B cell (primary cell): ENCODE data around the gene SCNN1B. TPM values are rescaled to one million over a fixed set of nuclear protein-coding genes. Genes with fewer than 3 reads are reported as not detected.

Experiments used
- ATAC-seq: fragments of 200-7000 bp; cut with Tn5 transposase; one replicate; pipeline ENCODE4 v1.10.0; 2021; ENCODE audit warnings: low read depth, mild to moderate bottlenecking, moderate number of reproducible peaks, moderate library complexity
- CTCF ChIA-PET: fragments of 350-600 bp; sonication (Branson Sonifier 250); formaldehyde crosslinking; loops from one replicate; lab custom pipeline; 2021; ENCODE audit warnings: antibody characterized with exemption, inconsistent platforms; lab: Charles Lee
- POLR2A ChIA-PET: fragments of 350-600 bp; sonication (Branson Sonifier 250); formaldehyde crosslinking; loops from one replicate; lab custom pipeline; 2021; ENCODE audit warnings: antibody characterized with exemption; lab: Charles Lee
- DNase-seq: peaks from one replicate; pipeline ENCODE4 v3.0.0; 2013
- H2AFZ ChIP-seq: 2 replicates; pipeline ENCODE4 v1.6.1; 2012; ENCODE audit warnings: mild to moderate bottlenecking, low read depth, low read length; ENCODE audit not compliant: insufficient read depth, poor library complexity, severe bottlenecking
- H3K27ac ChIP-seq, 2 donors: 1 replicate in 1 of 2; 2 replicates in 1 of 2; pipeline ENCODE4 v1.5.1; 2012 to 2013; ENCODE audit warnings: low read length in 2 of 2, mild to moderate bottlenecking in 2 of 2, moderate library complexity in 1 of 2
- H3K27me3 ChIP-seq, 4 experiments: fragments of 200-600 bp in 1 of 4; sonication (generic) in 1 of 4; replicated peaks in 1 of 4; 1 replicate in 2 of 4; 2 replicates in 2 of 4; pipeline versions ENCODE4 v1.6.1 to v1.7.0; 2013 to 2016; ENCODE audit warnings: low read length in 3 of 4, mild to moderate bottlenecking in 2 of 4, mixed read lengths in 1 of 4, moderate library complexity in 1 of 4; ENCODE audit not compliant: insufficient read depth in 4 of 4, control insufficient read depth in 3 of 4; ENCODE audit errors: control extremely low read depth in 1 of 4
- H3K36me3 ChIP-seq, 2 experiments: replicated peaks in 1 of 2; 1 replicate in 1 of 2; 2 replicates in 1 of 2; pipeline versions ENCODE4 v1.6.1 to v1.7.1; 2013; ENCODE audit warnings: low read length in 1 of 2; ENCODE audit not compliant: insufficient read depth in 2 of 2, control insufficient read depth in 1 of 2; ENCODE audit errors: control extremely low read depth in 1 of 2, extremely low read depth in 1 of 2
- H3K4me1 ChIP-seq, 2 donors: fragments of 200-600 bp in 1 of 2; sonication (generic) in 1 of 2; 1 replicate in 1 of 2; 2 replicates in 1 of 2; pipeline versions ENCODE4 v1.5.1 to v1.6.1; 2013 to 2017; ENCODE audit warnings: low read length in 2 of 2; ENCODE audit not compliant: control insufficient read depth in 2 of 2, insufficient read depth in 2 of 2
- H3K4me2 ChIP-seq: replicated peaks from 2 replicates; pipeline ENCODE3; 2012; ENCODE audit warnings: mild to moderate bottlenecking, low read depth, low read length; ENCODE audit not compliant: poor library complexity, severe bottlenecking
- H3K4me3 ChIP-seq, 5 experiments: fragments of 200-600 bp in 1 of 5; sonication (generic) in 1 of 5; 1 replicate in 3 of 5; 2 replicates in 2 of 5; pipeline versions ENCODE4 v1.5.1 to v1.7.0; 2011 to 2016; ENCODE audit warnings: low read length in 4 of 5, mild to moderate bottlenecking in 4 of 5, low read depth in 2 of 5, control low read depth in 1 of 5, moderate library complexity in 1 of 5; ENCODE audit not compliant: insufficient read depth in 1 of 5; ENCODE audit errors: control extremely low read depth in 1 of 5, extremely low read depth in 1 of 5
- H3K79me2 ChIP-seq: fragments of 200-600 bp; sonication (generic); one replicate; pipeline ENCODE4 v1.6.0; 2016; ENCODE audit warnings: low read length; ENCODE audit not compliant: control insufficient read depth, insufficient read depth
- H3K9ac ChIP-seq: fragments of 200-600 bp; sonication (generic); 2 replicates; pipeline ENCODE4 v1.6.1; 2017; ENCODE audit warnings: mild to moderate bottlenecking, low read length, moderate library complexity
- H3K9me3 ChIP-seq, 3 donors: one replicate each; pipeline versions ENCODE4 v1.6.1 to v1.7.1; 2013; ENCODE audit warnings: low read length in 2 of 3; ENCODE audit not compliant: control insufficient read depth in 2 of 3, insufficient read depth in 1 of 3; ENCODE audit errors: control extremely low read depth in 1 of 3
- H4K20me1 ChIP-seq: 2 replicates; pipeline ENCODE4 v1.6.0; 2012; ENCODE audit warnings: mild to moderate bottlenecking, low read length; ENCODE audit not compliant: insufficient read depth, control insufficient read depth, poor library complexity, severe bottlenecking
- H3K27ac Mint-ChIP-seq: one replicate; pipeline ENCODE4 v1.8.0; 2021; ENCODE audit warnings: mixed read lengths
- H3K27me3 Mint-ChIP-seq: one replicate; pipeline ENCODE4 v1.8.0; 2021; ENCODE audit warnings: mixed read lengths
- H3K4me1 Mint-ChIP-seq: one replicate; pipeline ENCODE4 v1.8.0; 2021; ENCODE audit warnings: mixed read lengths
- H3K4me3 Mint-ChIP-seq: one replicate; pipeline ENCODE4 v1.8.0; 2021; ENCODE audit warnings: mixed read lengths
- H3K9me3 Mint-ChIP-seq: one replicate; pipeline ENCODE4 v1.8.0; 2022; ENCODE audit warnings: mixed read lengths; ENCODE audit not compliant: insufficient read depth
- CTCF ChIP-seq: fragments of 200-600 bp; IDR thresholded peaks from one replicate; pipeline ENCODE4 v1.8.0; 2022; ENCODE audit warnings: antibody characterized with exemption, mild to moderate bottlenecking
- EZH2 ChIP-seq: IDR thresholded peaks from 2 replicates; pipeline ENCODE4 v1.6.1; 2012; ENCODE audit warnings: borderline replicate concordance, low read depth, mild to moderate bottlenecking, moderate library complexity, low read length; ENCODE audit not compliant: insufficient read depth, poor library complexity, severe bottlenecking
- WGBS: methylation state at CpG from one replicate; pipeline ENCODE4 v1.1.5; 2013; ENCODE audit warnings: missing lambda C conversion rate; ENCODE audit not compliant: insufficient coverage; 5-methylcytosine and 5-hydroxymethylcytosine counted together
- intact Hi-C: fragments of 100-400 bp; cut with micrococcal nuclease; formaldehyde crosslinking; loops from one replicate; pipeline ENCODE4 v1.10.0; 2022
- polyA plus RNA-seq: library from polyadenylated mRNA; depleted of rRNA; stranded (reverse); fragments of >200 nt; gene quantifications from 2 replicates; pipeline ENCODE4 v1.2.3, GENCODE V29; 2012
- total RNA-seq, 2 donors: library from RNA; stranded (reverse); fragments of 120-200 nt in 1 of 2; gene quantifications; 1 replicate in 1 of 2; 2 replicates in 1 of 2; pipeline versions ENCODE4 v1.2.3 to v1.2.4, GENCODE V29; 2013 to 2022

The SCNN1B gene
- total and polyA plus RNA-seq, 2 donors (not counting 1 experiment from before 2014, with no cell fraction given) = 0.30 TPM; not detected in 1

GRCh38 chr16:23282568-23282967, 19.5 kb upstream of the SCNN1B start:
- CTCF ChIA-PET = no interaction called here
- Histone ChIP-seq H3K36me3 (no peaks in the 10 kb centered on the region), H3K4me1 (no peaks in the 10 kb centered on the region), H3K79me2 (no peaks in the 10 kb centered on the region), H3K4me2 (no peak overlapping the region), H3K9me3 (no peaks in the 10 kb centered on the region), H2AFZ (no peak overlapping the region), H3K4me3 (no peak overlapping the region), H3K27me3 (no peaks in the 10 kb centered on the region), H3K27ac (no peak overlapping the region), H4K20me1 (no peaks in the 10 kb centered on the region), H3K9ac (no peak overlapping the region)
- WGBS = no CpG with 5 or more reads among the region's 1 CpG
- TF ChIP-seq CTCF = no peak
- no peak for TF ChIP-seq EZH2
- DNase-seq (no peak), ATAC-seq (no peak)
- Mint-ChIP-seq H3K27me3 (peaks cover 27% of the 10 kb centered on the region), H3K4me1 (no peaks in the 10 kb centered on the region), H3K27ac (no peak overlapping the region), H3K4me3 (no peak overlapping the region), H3K9me3 (no peaks in the 10 kb centered on the region)
- POLR2A ChIA-PET = no interaction called here
- intact Hi-C loops = no loop called here

GRCh38 chr16:23283571-23283970, 18.5 kb upstream of the SCNN1B start:
- no CpG with 5 or more reads among the region's 2 CpGs for WGBS
- intact Hi-C loops = no loop called here

More at GRCh38 chr16:23283571-23283970, 18.5 kb upstream of the SCNN1B start:
- H3K9ac ChIP-seq = no peak overlapping the region
- H3K4me2 ChIP-seq = no peak overlapping the region
- no peak overlapping the region for H3K4me3 ChIP-seq
- Mint-ChIP-seq H3K4me1 (no peaks in the 10 kb centered on the region), H3K27me3 (peaks cover 22% of the 10 kb centered on the region), H3K27ac (no peak overlapping the region), H3K9me3 (no peaks in the 10 kb centered on the region), H3K4me3 (no peak overlapping the region)
- TF ChIP-seq CTCF (no peak), EZH2 (no peak)
- no peaks in the 10 kb centered on the region for H3K27me3 ChIP-seq
- H3K4me1 ChIP-seq = no peaks in the 10 kb centered on the region
- DNase-seq = no peak
- H4K20me1 ChIP-seq = no peaks in the 10 kb centered on the region
- H3K9me3 ChIP-seq = peaks cover 0 to 3% (median 0%) of the 10 kb centered on the region in 3 donors
- CTCF ChIA-PET = no interaction called here
- POLR2A ChIA-PET = interaction anchor here (0.6 kb wide), 1 partner anchor 18 kb away, joined by 3 read pairs; no protein-coding TSS in a partner anchor
- no peaks in the 10 kb centered on the region for H3K79me2 ChIP-seq
- H2AFZ ChIP-seq = no peak overlapping the region
- no peak for ATAC-seq
- H3K27ac ChIP-seq = no peak overlapping the region
- H3K36me3 ChIP-seq = no peaks in the 10 kb centered on the region
